ENCODE results near the gene DISC1.
"Not testable (repeated sequence)": the region's sequence is repeated elsewhere in the genome, so short reads cannot be mapped to it uniquely, and the experiment has no call there.

The DISC1 gene

DNA sequence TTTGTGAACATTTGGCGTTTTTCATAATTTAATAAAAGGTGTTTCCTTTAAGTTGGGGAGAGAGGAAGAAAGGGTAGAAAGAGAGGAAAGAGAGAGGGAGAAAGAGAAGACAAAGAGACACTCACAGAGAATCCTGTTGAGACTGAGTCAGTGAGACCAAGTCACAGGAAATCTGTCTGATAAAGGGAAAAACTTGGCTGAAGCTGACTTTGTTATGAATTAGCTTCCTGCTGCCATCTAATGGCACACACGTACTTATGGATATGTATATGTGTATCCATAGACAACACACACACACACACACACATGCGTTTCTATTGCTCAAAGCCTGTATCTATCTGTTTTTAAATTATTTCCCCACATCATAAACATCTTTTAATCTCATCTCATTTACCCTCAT is 42.5 kb upstream of the DISC1 start:
- DNase-seq (ENCODE audit: low read depth): peak; percentile 52
- TF ChIP-seq, protein P1, sequence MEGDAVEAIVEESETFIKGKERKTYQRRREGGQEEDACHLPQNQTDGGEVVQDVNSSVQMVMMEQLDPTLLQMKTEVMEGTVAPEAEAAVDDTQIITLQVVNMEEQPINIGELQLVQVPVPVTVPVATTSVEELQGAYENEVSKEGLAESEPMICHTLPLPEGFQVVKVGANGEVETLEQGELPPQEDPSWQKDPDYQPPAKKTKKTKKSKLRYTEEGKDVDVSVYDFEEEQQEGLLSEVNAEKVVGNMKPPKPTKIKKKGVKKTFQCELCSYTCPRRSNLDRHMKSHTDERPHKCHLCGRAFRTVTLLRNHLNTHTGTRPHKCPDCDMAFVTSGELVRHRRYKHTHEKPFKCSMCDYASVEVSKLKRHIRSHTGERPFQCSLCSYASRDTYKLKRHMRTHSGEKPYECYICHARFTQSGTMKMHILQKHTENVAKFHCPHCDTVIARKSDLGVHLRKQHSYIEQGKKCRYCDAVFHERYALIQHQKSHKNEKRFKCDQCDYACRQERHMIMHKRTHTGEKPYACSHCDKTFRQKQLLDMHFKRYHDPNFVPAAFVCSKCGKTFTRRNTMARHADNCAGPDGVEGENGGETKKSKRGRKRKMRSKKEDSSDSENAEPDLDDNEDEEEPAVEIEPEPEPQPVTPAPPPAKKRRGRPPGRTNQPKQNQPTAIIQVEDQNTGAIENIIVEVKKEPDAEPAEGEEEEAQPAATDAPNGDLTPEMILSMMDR (IDR thresholded peaks at IDR 0.05; ENCODE audit: low read depth, low read length): peak; percentile 10
- TF ChIP-seq, protein P2, sequence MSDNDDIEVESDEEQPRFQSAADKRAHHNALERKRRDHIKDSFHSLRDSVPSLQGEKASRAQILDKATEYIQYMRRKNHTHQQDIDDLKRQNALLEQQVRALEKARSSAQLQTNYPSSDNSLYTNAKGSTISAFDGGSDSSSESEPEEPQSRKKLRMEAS (IDR thresholded peaks at IDR 0.05; ENCODE audit: low read depth, low read length): no peak
- H3K4me3 ChIP-seq (ENCODE audit: low read depth, low read length): no peak overlapping the region

DNA sequence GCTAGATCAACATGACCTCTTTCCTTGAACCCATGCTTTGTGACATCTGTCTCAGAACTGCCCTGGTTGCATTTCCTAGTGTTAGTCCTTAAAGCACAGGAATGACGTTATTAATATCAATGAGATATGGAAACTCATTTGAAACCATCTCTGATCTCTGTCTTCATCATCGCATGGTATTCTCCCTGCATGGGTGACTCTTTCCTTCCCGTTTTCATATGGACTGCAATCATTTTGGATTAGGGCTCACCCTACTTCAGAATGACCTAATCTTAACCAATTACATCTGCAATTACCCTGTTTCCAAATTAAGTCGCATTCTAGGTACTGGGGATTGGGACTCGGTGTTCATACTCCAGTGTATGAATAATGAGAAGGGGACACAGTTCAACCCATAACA is 41.7 kb upstream of the DISC1 start:
- TF ChIP-seq POLR2A (IDR thresholded peaks at IDR 0.05; ENCODE audit: extremely low read depth, insufficient read length) (no peak), MYC (IDR thresholded peaks at IDR 0.05; ENCODE audit: low read depth, low read length) (no peak)
- TF ChIP-seq, protein P2 (IDR thresholded peaks at IDR 0.05; ENCODE audit: low read depth, low read length): no peak
- TF ChIP-seq, protein P1 (IDR thresholded peaks at IDR 0.05; ENCODE audit: low read depth, low read length): no peak

DNA sequence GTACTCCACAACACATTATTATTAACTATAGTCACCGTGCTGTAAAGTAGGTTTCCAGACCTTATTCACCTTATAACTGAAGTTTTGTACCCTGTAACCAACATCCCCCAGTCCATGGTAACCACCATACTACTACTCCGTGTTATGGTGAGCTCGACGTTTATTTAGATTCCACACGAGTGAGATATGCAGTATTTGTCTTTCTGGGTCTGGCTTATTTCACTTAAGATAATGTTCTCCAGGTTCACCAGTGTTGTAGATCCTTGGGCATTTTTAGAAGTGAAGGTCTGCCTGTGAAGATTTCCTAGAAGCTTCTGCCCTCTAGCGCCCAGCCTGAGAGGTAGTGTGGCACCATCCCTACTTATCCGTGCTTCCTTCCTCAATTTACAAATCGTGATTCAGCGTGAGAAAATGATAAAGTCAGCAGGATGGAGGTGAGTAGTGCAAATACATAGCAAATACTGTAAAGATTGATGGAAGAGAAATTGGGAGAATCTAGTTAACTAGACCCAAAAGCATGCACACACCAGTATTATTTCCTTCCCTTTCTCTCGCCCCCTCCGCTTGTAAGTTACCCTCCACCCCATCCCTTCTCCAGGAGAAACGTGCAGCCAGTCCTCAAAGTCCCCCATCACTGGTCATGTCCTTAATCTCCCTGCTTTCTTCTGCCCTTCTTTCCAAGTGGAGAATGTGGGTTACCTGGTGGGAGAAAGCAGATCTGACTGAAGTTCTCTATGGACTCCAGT is 36.0 kb upstream of the DISC1 start:
- DNase-seq (ENCODE audit: low read depth): peak; percentile 79
- no peak overlapping the region for H3K4me3 ChIP-seq (ENCODE audit: low read depth, low read length)
- TF ChIP-seq, protein P2 (IDR thresholded peaks at IDR 0.05; ENCODE audit: low read depth, low read length): 0 out of 2 replicates have a peak, but pooled peaks have one; percentile 9
- TF ChIP-seq, protein P1 (IDR thresholded peaks at IDR 0.05; ENCODE audit: low read depth, low read length): peak; percentile 80
- no peak for TF ChIP-seq POLR2A (IDR thresholded peaks at IDR 0.05; ENCODE audit: extremely low read depth, insufficient read length)

More for the DNA sequence above, 41.7 kb upstream of the DISC1 start:
- no peak for DNase-seq (ENCODE audit: low read depth)
- no peak overlapping the region for H3K4me3 ChIP-seq (ENCODE audit: low read depth, low read length)

DNA sequence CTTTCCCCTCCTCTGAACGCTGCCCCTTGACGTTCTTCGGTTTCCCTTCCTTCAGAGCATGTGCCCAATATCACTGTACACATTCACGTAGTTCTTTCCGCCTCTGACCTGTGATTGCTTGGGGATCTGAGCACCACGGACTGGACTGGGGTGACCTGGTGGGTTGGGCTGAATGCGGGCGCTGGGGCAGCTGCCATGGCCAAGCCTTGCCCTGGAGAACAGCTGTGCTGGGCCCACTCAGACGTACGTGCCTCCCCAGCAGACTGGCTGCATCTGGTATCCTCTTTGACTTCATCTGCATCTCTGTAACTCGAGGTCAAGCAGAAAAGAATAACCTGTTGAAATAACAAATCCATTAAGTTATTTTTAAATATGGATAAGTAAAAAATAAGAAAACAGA is 35.1 kb upstream of the DISC1 start:
- H3K4me3 ChIP-seq (ENCODE audit: low read depth, low read length): no peak overlapping the region
- TF ChIP-seq, protein P1 (IDR thresholded peaks at IDR 0.05; ENCODE audit: low read depth, low read length): no peak
- TF ChIP-seq POLR2A (IDR thresholded peaks at IDR 0.05; ENCODE audit: extremely low read depth, insufficient read length) (no peak), MYC (IDR thresholded peaks at IDR 0.05; ENCODE audit: low read depth, low read length) (no peak)
- TF ChIP-seq, protein P2 (IDR thresholded peaks at IDR 0.05; ENCODE audit: low read depth, low read length): no peak
- no peak for DNase-seq (ENCODE audit: low read depth)

DNA sequence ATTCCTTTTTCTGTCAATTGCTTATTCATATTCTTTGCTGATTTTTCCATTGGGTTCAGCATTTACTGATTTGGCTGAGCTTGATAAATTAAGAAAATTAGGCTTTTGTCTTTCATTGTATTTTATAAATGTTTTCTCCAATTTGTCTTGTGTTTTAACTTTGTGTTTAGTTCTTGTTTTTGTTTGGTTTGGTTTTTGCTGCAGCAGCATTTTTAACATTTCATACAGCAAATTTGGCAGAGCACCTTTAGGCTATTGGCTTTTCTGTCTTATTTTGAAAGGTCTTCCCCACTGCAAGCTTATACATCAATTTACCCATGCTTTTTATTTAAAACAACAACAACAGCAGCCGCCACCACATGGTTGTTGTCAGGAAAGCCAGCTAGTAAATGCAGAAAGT is 33.8 kb upstream of the DISC1 start:
- H3K4me3 ChIP-seq (ENCODE audit: low read depth, low read length): no peak overlapping the region
- DNase-seq (ENCODE audit: low read depth): no peak
- TF ChIP-seq, protein P1 (IDR thresholded peaks at IDR 0.05; ENCODE audit: low read depth, low read length): no peak
- no peak for TF ChIP-seq POLR2A (IDR thresholded peaks at IDR 0.05; ENCODE audit: extremely low read depth, insufficient read length)
- no peak for TF ChIP-seq MYC (IDR thresholded peaks at IDR 0.05; ENCODE audit: low read depth, low read length)
- TF ChIP-seq, protein P2 (IDR thresholded peaks at IDR 0.05; ENCODE audit: low read depth, low read length): no peak

DNA sequence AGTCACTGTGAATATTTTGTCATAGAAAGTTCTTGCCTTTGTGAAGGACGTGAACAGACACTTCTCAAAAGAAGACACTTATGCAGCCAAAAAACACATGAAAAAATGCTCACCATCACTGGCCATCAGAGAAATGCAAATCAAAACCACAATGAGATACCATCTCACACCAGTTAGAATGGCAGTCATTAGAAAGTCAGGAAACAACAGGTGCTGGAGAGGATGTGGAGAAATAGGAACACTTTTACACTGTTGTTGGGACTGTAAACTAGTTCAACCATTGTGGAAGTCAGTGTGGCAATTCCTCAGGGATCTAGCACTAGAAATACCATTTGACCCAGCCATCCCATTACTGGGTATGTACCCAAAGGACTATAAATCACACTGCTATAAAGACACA is 33.3 kb upstream of the DISC1 start:
- DNase-seq (ENCODE audit: low read depth): not testable (repeated sequence)

More for the DNA sequence above, 33.3 kb upstream of the DISC1 start:
- H3K4me3 ChIP-seq (ENCODE audit: low read depth, low read length): not testable (repeated sequence)

Data from NB4 (cell line).